H7 (cell line): Measurements from ENCODE around the gene TMEM168. TPM values are rescaled to one million over a fixed set of nuclear protein-coding genes. Genes with fewer than 3 reads are reported as not detected.

Experiments used
- DNase-seq: peaks from one replicate; pipeline ENCODE4 v3.0.0; 2012
- H3K27me3 ChIP-seq: 2 replicates; pipeline ENCODE4 v1.6.0; 2011; ENCODE audit warnings: mild to moderate bottlenecking, low read length; ENCODE audit not compliant: control insufficient read depth, insufficient read depth
- H3K36me3 ChIP-seq: replicated peaks from 2 replicates; pipeline ENCODE4 v1.5.1; 2011; ENCODE audit warnings: low read length; ENCODE audit not compliant: control insufficient read depth, insufficient read depth
- H3K4me3 ChIP-seq: 2 replicates; pipeline ENCODE4 v1.5.1; 2011; ENCODE audit warnings: low read depth, mild to moderate bottlenecking, control low read depth, low read length, moderate library complexity; ENCODE audit not compliant: insufficient read depth
- total RNA-seq: library from RNA; depleted of rRNA; stranded (reverse); fragments of >200 nt; shearing (Covaris generic); gene quantifications from 2 replicates; pipeline ENCODE4 v1.2.3, GENCODE V29; 2014

Gene TMEM168
- total RNA-seq, 1 experiment from 2014 or later = 10.9 TPM

DNA sequence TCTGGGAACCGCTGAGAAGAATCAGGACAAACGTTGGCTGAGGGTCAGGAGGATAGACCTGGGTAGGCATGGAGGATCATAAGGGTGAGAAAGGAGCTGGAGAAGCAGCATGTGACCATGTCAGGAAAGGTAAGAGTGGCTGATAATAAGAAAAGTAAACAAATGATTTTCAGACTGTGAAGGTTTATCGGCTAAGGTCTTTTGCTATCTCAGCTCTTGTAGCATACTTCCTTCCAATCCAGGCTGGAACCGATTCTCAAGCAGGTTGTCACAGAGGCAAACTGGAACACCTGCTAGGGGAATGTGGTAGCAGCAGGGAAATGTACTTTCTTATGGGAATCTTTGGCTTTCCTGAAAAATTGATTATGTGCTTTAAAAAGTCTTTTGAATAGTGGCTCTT is 74.7 kb downstream of the TMEM168 start:
- Histone ChIP-seq H3K36me3 (no peaks in the 10 kb centered on the region), H3K4me3 (no peak overlapping the region), H3K27me3 (no peaks in the 10 kb centered on the region)
- DNase-seq = no peak

DNA sequence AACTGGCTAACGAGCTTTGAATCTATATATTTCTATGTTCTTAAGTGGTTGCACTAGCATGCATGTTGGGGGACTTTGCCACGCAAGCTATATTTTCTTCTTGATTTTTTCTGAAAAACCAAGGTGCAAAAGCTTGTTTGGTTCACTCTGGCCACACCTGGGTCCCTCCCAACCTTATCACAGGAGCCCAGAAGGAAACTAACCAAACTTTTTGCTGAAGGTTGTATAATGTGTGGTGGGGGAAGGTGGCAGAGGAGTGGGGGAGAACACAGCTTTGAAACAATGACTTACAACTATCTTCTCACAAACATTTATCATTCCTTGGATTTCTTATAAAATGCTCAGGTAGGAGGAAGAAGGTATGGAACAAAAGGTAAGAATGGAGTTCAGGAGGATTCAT is 75.3 kb downstream of the TMEM168 start:
- no peak for DNase-seq
- no peaks in the 10 kb centered on the region for H3K27me3 ChIP-seq
- no peak overlapping the region for H3K4me3 ChIP-seq
- H3K36me3 ChIP-seq = no peaks in the 10 kb centered on the region
